HG02840 (cell line): ENCODE data around the gene KRT6C.
"Not testable (repeated sequence)": the region's sequence is repeated elsewhere in the genome, so short reads cannot be mapped to it uniquely, and the experiment has no call there.

Source experiments
- ATAC-seq: cut with Tn5 transposase; IDR thresholded peaks from one replicate; pipeline ENCODE4 v1.9.1; 2021; ENCODE audit warnings: mild to moderate bottlenecking, moderate library complexity, moderate number of reproducible peaks; ENCODE audit not compliant: unreplicated experiment, low FRiP score

Gene KRT6C

DNA sequence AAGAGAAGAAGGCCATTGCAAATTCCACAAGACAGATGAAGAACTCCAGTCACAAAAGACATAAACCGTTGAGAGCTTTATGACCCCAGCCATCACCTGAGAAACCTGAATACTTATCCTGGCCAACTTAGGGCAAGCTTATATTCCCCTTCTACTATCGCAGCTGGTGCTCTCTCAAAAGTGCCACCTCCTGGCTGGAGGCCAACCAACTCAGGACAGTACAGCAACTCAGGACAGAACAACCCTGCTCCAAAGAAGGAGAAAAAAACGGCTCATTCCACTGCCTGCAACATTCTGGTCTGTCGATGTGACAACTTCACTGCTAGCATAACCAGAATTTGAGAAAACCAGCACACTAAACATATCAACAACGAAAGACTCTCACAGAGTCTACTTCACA, 11.9 kb downstream of the KRT6C start:
- no peak for ATAC-seq

DNA sequence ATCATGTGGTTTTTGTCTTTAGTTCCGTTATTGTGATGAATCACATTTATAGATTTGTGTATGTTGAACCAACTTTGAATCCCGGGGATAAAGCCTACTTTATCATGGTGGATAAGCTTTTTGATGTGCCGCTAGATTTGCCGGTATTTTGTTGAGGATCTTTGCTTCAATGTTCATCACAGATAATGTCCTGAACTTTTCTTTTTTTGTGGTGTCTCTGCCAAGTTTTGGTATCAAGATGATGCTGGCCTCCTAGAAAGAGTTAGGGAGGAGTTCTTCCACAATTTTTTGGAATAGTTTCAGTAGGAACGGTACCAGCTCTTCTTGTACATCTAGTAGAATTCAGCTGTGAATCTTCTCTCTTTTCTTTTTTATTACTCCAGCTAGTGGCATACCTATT, 14.7 kb downstream of the KRT6C start:
- ATAC-seq: no peak

DNA sequence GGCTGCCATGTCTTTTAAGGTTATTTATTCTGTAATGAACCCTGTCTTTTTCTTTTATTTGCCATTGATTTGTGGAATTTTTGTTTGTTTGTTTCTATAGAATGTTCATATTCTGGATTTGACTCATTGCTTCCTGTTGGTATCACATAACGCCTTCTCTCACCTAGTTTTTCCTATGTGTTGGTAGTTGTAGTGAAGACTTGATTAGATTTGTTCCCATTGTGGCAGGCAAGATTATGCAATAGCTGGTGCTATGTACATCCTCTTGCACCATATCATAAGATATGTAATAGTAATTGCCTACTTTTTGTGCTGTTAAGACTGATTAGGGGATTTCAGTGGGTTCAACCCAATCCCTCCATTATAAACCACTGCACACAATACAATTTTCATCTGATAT, 17.8 kb downstream of the KRT6C start:
- ATAC-seq: no peak

DNA sequence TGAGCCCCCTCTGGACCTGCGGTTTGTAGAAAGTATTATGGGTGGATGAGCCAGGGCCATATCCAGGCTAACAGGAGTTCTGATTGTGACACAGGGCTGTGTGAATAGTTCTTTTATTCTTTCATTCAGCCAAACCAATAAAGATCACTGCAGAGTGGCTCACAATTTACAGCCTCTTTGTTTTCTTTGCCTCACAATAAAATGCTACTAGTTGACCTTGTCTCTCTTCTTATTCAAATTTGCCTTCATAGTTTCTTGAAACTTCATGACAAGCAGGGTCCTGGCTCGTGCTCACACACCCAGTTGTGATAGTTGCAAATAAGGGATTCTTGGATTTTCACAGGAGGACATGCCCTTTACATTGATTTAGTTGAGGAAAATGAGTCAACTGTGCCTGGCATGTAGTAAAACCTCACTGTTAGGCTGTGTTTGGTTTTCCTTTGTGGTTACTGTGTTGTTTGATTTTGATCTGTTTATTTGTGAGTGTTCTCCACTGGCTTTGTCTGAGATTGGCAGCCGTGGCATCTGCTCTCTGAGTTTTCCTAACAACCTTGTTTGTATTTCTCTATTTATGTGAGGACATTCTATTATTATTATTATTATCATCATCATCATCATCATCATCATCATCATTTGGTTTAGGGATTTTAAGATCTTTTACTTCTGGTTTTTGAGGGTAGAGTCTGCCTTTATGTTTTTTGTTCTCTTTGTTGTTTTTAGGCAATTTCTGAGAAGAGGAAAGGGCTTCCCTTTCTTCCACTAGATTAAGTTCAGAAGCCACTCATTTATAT, 19.0 kb downstream of the KRT6C start:
- ATAC-seq: no peak

DNA sequence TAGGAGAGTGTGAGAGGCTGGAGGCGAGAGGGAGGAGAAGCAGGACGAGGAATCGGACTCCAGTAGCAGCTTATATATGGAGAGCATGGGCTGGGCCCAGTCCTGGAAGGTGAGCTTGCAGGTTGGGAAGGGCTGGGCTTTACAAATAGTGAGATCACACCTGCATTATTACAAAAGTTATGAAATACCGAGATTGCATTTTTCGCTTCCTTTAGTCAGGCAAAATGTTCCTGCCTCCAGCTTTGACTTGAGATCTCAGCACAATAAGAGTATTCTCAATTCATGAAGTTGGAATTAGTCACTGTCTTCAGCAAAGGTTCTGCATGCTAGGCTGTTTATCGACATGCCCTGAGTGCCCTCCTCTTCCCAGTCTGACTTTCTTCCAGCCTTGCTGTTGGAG, 21.5 kb downstream of the KRT6C start, which contains the start of gene KRT6B:
Gene KRT6B (minus strand): TSS at position 46 of the 400 bp plus-strand sequence. CDS start 68 bp downstream, outside the sequence.
- ATAC-seq: no peak

DNA sequence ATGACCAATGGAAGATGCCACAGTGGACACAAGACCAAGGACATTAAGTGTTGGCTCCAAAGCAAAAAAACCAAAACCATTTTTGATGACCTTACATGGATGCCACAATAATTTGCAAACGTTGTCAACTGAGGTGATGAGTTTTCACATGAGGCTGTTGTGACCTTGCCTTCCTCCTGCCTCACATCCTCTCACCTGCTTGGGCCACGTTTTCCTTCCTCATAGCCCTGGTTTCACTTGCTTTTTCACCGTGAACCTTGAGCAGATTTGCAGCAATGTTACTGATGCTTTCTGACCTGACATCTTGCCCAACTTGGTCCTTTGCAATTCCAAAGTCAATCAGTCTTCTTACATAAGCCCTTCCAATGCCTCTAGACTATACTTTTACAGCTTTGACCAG, 25.4 kb downstream of the KRT6C start:
- ATAC-seq: no peak

DNA sequence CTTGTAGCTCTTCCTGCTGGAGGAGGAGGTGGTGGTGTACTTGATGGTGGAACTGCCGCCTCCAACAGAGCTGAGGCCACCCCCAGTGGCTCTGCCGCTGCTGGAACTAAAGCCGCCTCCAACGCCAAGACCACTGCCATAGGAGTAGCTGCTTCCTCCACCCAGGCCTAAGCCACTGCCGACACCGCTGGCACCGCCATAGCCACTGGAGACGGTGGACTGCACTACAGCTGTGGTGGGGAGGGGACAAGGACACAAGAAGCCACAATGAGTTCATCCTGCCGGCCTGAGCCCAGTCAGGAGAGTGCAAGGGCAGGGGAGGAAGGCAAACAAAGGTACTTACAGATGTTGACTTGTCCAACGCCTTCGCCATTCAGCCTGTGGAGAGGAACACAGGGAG, 26.4 kb downstream of the KRT6C start:
- not testable (repeated sequence) for ATAC-seq

DNA sequence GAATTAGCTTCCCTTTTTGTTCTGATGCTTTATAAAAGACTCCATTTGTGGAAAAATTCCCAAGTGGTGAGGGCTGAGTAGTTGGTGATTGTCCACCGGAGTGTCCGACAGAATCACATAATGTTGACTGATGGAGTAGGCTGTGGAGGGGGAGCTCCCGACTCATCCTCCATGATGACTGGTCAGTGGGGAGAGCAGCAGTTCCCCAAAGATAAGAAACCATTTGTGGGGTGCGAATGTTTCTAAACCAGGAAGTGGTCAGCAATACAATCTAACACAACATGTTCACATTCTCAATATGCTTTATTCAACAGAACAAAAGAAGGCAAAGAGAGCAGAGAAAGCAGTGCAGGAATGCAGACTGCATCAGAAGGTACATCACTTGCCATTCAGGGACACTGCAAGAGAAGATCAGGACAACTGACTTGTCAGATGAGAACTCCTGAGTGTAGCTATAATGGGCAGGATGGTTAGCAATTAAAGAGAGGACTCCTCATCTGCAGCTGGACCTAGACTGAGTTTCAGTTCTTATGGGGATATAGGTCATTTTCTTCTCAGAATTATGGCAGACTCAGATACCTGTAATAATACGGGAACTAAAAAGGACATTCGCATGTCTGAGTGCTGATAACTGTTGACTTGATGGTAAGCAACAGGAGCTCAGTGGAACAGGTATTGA, 27.1 kb downstream of the KRT6C start:
- no peak for ATAC-seq

DNA sequence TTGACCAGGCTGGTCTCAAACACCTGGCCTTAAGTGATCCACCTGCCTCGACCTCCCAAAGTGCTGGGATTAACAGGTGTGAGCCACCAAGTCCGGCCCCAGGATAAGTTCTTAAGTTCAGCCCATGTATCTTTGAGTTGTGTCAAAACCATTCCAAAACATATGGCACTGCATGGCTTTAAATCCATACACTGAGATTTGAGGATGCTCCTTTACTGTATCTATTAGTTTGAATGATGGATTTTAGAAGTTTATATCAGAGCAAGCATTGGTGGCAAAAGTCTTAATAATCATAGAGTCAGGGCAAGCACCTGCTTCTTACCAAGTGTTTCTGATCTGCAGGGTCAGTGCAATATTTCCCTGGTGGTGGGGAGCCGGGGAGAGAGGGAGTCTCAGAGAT, 27.7 kb downstream of the KRT6C start:
- ATAC-seq: no peak

DNA sequence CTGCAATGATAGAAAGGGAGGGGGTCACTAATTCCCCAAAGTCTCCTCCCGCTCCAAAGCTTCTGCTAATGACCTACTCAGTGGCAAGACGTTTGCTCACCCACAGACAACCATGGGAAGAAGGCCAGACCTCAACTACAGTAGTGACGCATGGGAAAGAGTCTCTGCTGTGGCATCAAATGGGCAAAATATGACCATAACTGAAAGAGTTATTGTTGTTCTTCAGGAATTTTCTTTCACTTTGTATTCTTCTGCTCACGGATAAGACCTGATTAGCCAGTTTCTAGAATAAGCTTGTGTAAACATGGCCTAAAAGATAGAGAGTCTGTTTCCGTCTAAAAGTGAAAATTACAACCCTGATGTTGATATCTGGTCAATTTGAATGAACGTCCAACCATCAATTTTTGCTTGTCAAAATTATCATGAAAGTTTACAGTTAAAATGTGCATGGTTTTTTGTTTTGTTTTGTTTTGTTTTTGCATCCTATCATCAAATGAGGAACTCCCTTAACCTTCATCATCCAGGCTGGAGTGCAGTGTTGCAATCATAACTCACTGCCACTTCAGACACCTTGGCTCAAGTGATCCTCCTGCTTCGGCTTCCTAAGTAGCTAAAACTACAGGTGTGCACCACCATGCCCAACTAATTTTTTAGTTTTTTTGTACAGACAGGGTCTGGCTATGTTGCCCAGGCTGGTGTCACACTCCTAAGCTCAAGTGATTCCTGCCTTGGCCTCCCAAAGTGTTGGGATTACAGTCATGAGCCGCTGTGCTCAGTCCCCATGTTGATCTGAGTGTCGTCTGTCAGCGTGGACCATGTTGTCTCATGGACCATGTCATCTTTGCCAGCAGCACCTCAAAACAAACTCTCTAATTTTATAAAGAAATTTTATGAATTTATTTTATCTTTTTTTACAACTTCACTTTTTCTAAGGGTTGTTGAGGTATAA, 28.7 kb downstream of the KRT6C start:
- no peak for ATAC-seq

DNA sequence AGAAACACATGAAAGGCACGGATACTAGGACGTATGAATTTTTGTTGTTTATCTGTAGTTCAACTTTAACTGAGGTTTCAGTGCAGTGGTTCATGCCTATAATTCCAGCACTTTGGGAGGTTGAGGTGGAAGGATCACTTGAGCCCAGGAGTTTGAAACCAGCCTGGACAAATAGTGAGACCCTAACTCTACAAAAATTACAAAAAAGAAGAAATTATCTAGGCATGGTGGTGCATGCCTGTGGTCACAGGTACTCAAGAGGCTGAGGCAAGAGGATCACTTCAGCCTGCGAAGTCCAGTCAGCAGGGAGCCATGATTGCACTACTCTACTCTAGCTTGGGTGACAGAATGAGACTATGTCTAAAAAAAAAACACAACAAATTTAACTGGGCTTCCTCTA, 29.6 kb downstream of the KRT6C start:
- ATAC-seq: no peak

DNA sequence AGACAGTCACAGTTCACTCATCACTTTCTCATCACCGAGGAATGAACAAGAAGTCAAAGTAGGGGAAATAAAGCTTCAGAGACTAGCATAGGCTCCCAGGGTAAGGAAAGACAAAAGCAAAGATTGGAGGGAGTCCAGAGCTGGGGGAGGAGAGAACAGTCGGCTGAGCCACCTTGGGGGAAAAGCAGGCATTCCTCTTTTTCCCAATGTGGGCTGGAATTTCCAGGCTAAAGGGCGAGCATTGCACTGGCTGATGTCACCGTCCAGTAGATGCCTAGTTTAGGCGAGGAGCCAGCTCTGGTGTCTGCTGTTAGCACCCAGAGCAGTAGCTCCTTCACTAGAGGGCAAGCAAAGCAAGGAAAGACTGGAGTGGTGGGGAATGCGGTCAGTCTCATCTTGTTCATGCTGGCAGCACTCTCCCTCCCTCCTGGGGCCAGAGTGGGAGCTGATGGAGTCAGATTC, 31.0 kb downstream of the KRT6C start:
- ATAC-seq: no peak

DNA sequence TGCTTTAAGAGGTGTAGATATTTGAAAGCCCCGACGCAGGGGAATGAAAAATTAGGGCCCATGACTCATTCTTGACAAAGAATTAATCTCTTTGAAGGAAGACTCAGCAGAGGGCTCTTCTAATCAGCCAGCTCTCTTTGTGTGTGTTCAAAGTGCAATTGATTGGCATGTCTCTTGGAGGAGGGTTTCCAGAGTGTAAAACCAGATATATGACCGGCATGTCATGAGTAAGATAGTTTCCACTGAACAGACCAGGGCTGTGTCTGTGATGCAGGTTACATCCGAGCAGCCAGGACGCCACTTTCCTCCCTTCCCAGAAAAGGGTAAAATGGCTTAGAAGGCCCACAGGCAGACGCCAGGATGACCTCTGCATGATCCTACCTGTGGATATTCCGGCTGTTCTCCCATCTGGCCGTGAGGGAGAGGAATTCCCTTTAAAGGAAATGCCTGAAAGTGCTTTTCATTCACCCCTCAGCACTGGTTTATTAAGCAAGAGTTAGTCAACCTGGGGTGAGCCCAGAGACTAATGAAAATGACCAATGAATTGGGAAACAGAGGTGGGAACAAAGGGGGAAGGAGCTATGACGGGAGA, 32.2 kb downstream of the KRT6C start:
- ATAC-seq: no peak

DNA sequence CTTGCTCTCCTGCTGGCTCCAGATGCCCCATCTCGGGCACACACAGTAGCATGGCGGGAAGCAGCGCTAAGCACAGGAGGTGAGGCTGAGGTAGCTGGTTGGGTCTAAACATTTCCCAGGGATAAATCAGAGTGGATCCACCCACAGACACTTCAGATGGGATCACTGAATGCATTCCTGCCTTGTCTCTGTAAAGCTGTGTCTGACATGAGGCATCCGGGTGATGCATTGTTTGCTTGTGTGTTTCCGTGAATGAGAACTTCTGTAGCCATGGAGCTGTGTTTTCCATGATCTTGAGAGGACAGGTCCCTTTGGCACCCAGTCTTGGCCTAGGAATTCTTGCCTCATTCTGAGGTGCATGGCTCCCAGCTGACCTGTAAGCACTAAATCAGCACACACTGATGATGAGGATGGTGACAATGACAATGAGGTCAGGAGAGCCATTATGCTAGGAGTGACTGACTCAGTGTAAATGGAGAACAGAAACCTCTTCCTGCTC, 32.7 kb downstream of the KRT6C start:
- ATAC-seq: no peak

DNA sequence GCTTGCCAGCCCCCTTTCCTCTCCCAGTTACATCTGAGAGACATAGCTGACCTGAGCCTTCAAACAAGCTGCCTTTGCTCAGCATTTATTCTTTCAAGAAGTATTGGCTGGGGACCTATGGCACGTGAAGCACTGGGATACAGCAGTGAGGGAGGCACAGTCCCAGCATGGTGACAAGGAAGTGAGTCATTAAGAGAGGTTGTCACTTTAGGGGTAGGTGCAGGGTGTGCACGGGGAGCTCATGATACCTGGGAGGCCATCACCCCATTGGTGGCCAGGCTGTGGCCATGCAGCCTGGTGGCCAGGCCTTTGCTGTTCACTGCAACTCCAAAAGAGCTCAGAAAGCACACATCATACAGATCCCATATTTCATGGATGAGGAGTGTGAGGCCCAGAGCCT, 33.8 kb downstream of the KRT6C start:
- no peak for ATAC-seq

DNA sequence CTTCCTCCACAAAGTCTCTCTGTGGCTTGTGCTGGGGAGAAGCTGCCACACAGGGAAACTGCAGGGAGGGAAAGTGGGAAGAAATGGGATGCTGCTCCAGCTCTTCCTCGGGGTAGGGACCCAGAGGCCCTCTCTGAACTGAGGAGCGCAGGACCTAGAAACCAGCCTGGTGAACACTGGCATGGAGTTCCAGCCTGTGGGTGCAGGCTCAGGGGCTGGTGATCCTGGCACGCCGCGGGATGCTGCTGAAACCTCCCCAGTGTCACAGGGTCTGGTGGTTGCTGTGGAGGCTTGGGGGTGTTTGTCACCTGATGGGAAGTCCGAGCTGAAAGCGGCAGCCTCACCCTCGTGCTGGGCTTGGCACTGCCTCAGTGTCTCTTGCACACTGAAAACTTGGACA, 34.2 kb downstream of the KRT6C start:
- ATAC-seq: no peak

DNA sequence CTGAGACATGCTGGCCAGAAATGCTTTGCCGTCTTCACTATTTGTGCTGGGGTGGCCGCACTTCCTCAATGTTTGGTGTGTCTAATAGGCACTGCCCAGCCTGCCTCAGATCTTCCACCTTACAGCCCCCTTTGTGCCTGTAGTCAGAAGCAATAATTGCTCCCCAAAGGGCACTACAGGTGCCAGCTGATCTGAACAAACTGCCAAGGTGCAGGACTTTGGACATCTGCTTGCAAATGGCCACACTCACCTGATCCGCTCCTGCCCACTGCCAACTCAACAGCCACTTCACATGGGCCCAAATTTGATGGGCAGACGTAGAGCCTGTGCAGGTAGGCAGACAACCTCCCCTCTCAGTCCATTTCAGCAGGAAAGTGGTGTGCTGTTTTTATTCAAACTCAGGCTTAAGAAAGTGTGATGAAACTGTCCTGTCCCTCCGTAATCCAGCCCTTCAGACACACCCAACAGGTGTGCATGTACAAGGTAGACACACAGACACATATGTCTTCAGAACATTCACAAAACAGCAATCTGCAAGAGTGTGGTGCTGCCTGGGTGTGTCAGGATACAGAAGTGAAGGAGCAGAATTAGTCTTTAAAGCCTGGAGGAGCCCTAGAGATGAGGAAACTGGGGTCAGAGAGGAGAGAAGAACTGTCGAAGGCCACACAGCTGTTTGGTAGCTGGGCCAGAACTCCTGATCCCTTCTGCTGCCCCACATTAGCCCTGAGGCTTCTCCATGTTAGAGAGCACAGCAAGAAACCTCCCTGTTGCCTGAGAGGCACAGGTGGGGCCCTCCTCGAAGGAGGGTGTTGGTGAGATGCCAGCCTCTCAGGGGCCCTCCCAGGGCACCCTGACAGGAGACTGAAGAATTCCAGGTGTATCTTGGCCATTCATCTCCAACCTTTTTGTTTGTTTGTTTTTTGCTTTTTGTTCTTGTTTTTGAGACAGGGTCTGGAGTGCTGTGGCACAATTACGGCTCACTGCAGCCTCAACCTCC, 35.0 kb downstream of the KRT6C start:
- ATAC-seq: no peak

DNA sequence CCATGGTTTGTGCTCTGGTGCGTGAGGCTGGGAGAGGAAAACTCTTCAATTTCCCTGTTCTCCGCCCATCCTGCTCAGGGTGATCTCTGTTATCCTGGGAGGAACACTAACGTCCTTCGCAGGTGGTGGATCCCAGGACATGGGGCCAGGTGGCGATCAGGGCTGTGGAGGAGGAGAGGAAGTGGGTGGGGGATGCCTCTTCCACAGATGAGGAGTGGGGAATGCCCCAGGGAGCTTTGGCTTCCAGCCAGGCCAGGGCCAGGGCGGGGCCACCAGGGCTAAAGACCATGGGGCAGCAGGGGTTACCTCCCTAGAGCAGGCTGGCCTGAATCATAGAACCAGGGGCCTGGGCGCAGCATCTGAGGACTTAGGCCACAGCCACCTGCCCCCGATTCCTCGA, 36.1 kb downstream of the KRT6C start:
- ATAC-seq: no peak

DNA sequence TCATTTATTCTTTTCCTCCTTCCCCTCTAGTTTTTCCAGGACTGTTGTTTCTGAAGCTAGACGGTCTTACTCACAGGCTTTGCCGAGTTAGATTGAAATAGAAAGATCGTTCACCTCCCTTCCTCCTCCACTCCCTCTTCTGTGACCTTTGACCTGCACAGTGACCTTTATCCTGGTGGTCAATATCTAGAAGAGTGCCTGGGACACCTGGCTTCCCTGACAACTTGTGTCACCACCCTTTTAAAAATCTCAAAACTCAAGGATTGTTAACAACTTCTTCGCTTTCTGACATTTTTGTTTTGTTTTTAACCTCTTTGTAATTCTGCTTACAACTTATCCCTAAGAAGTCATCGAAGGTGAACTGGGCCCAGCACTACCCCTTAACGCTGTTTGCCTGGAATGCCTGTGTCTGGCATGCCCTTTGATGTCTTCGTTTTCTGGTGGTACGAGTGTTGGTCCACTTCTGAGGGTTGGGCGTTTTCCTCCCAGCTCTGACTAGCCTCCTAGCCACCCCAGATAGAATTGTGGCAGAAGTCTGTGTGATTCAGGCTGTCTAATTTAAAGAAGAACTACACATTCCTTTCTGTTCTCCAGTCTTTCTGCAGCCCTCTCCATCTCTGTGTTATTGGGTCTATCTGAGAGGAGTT, 36.7 kb downstream of the KRT6C start:
- no peak for ATAC-seq
